Measurements from ENCODE around the gene KRT26. TPM values are rescaled to one million over a fixed set of nuclear protein-coding genes. Genes with fewer than 3 reads are reported as not detected.

The KRT26 gene
- polyA plus RNA-seq, 1 donor, result not detected

- WGBS (ENCODE audit: insufficient coverage, low lambda C conversion rate), result 92% methylated on average over 2 of the region's 10 CpGs
- no peak for DNase-seq
- no peaks in the 10 kb centered on the region for H3K36me3 ChIP-seq (ENCODE audit: control insufficient read depth, insufficient read depth, low read length)
- H3K27me3 ChIP-seq (ENCODE audit: control insufficient read depth, insufficient read depth, low read length), result peaks cover 31% of the 10 kb centered on the region
- no peaks in the 10 kb centered on the region for H3K9me3 ChIP-seq (ENCODE audit: control insufficient read depth, low read depth, low read length)
- H3K27ac ChIP-seq (ENCODE audit: low read length), result no peak overlapping the region
- H3K4me1 ChIP-seq (ENCODE audit: control insufficient read depth, insufficient read depth, low read length), result no peaks in the 10 kb centered on the region
- no peak overlapping the region for H3K4me3 ChIP-seq (ENCODE audit: low read length)
Measured at GRCh38 chr17:40795019-40795667, 23.1 kb upstream of the KRT26 start.

GRCh38 chr17:40794466-40794865 is 22.5 kb upstream of the KRT26 start:
- 100% methylated on average over 1 of the region's 2 CpGs for WGBS (ENCODE audit: insufficient coverage, low lambda C conversion rate)
- H3K36me3 ChIP-seq (ENCODE audit: control insufficient read depth, insufficient read depth, low read length), result no peaks in the 10 kb centered on the region
- no peak overlapping the region for H3K27ac ChIP-seq (ENCODE audit: low read length)
- H3K4me3 ChIP-seq (ENCODE audit: low read length), result no peak overlapping the region
- H3K9me3 ChIP-seq (ENCODE audit: control insufficient read depth, low read depth, low read length), result no peaks in the 10 kb centered on the region
- H3K4me1 ChIP-seq (ENCODE audit: control insufficient read depth, insufficient read depth, low read length), result no peaks in the 10 kb centered on the region
- peaks cover 28% of the 10 kb centered on the region for H3K27me3 ChIP-seq (ENCODE audit: control insufficient read depth, insufficient read depth, low read length)
- no peak for DNase-seq

- WGBS (ENCODE audit: insufficient coverage, low lambda C conversion rate), result 83% methylated on average over 1 of the region's 10 CpGs
- no peaks in the 10 kb centered on the region for H3K36me3 ChIP-seq (ENCODE audit: control insufficient read depth, insufficient read depth, low read length)
- no peaks in the 10 kb centered on the region for H3K4me1 ChIP-seq (ENCODE audit: control insufficient read depth, insufficient read depth, low read length)
- H3K9me3 ChIP-seq (ENCODE audit: control insufficient read depth, low read depth, low read length), result no peaks in the 10 kb centered on the region
- H3K27me3 ChIP-seq (ENCODE audit: control insufficient read depth, insufficient read depth, low read length), result peaks cover 27% of the 10 kb centered on the region
- no peak overlapping the region for H3K27ac ChIP-seq (ENCODE audit: low read length)
- no peak overlapping the region for H3K4me3 ChIP-seq (ENCODE audit: low read length)
- DNase-seq, result no peak
Measured at GRCh38 chr17:40793832-40794231, 21.8 kb upstream of the KRT26 start.

- WGBS (ENCODE audit: insufficient coverage, low lambda C conversion rate), result 63% methylated on average over 2 of the region's 6 CpGs
- no peak overlapping the region for H3K27ac ChIP-seq (ENCODE audit: low read length)
- H3K36me3 ChIP-seq (ENCODE audit: control insufficient read depth, insufficient read depth, low read length), result no peaks in the 10 kb centered on the region
- H3K27me3 ChIP-seq (ENCODE audit: control insufficient read depth, insufficient read depth, low read length), result peaks cover 22% of the 10 kb centered on the region
- H3K4me1 ChIP-seq (ENCODE audit: control insufficient read depth, insufficient read depth, low read length), result no peaks in the 10 kb centered on the region
- no peak overlapping the region for H3K4me3 ChIP-seq (ENCODE audit: low read length)
- H3K9me3 ChIP-seq (ENCODE audit: control insufficient read depth, low read depth, low read length), result no peaks in the 10 kb centered on the region
- peak in 1 of 2 donors; percentile 20 for DNase-seq
Measured at GRCh38 chr17:40791787-40792436, 19.9 kb upstream of the KRT26 start.

- H3K4me1 ChIP-seq (ENCODE audit: control insufficient read depth, insufficient read depth, low read length), result no peaks in the 10 kb centered on the region
- no peak for DNase-seq
- no CpG with 5 or more reads among the region's 1 CpG for WGBS (ENCODE audit: insufficient coverage, low lambda C conversion rate)
Measured at GRCh38 chr17:40791111-40791510, 19.1 kb upstream of the KRT26 start.

GRCh38 chr17:40782450-40782849 is 10.4 kb upstream of the KRT26 start, which contains the start of gene KRT27:
Gene KRT27 (minus strand): TSS chr17:40782550. CDS start chr17:40782493, 57 bp downstream.
- H3K27ac ChIP-seq (ENCODE audit: low read length), result no peak within 1 kb of the TSS
- no CpG with 5 or more reads among the region's 4 CpGs for WGBS (ENCODE audit: insufficient coverage, low lambda C conversion rate)
- H3K36me3 ChIP-seq (ENCODE audit: control insufficient read depth, insufficient read depth, low read length), result no peaks in the 10 kb centered on the region
- H3K9me3 ChIP-seq (ENCODE audit: control insufficient read depth, low read depth, low read length), result peaks cover 3% of the 10 kb centered on the region
- peaks cover 23% of the 10 kb centered on the region for H3K27me3 ChIP-seq (ENCODE audit: control insufficient read depth, insufficient read depth, low read length)
- no peak for DNase-seq
- no peaks in the 10 kb centered on the region for H3K4me1 ChIP-seq (ENCODE audit: control insufficient read depth, insufficient read depth, low read length)
- no peak within 1 kb of the TSS for H3K4me3 ChIP-seq (ENCODE audit: low read length)

More at GRCh38 chr17:40791111-40791510, 19.1 kb upstream of the KRT26 start:
- no peak overlapping the region for H3K27ac ChIP-seq (ENCODE audit: low read length)
- no peak overlapping the region for H3K4me3 ChIP-seq (ENCODE audit: low read length)
- H3K36me3 ChIP-seq (ENCODE audit: control insufficient read depth, insufficient read depth, low read length), result no peaks in the 10 kb centered on the region
- peaks cover 15% of the 10 kb centered on the region for H3K27me3 ChIP-seq (ENCODE audit: control insufficient read depth, insufficient read depth, low read length)
- no peaks in the 10 kb centered on the region for H3K9me3 ChIP-seq (ENCODE audit: control insufficient read depth, low read depth, low read length)

GRCh38 chr17:40779181-40779909 is 7.3 kb upstream of the KRT26 start:
- peak overlapping the region; percentile 11 for H3K4me3 ChIP-seq (ENCODE audit: low read length)
- WGBS (ENCODE audit: insufficient coverage, low lambda C conversion rate), result 72% methylated on average over 2 of the region's 37 CpGs

GRCh38 chr17:40778461-40778860 is 6.5 kb upstream of the KRT26 start:
- Histone ChIP-seq H3K27me3 (ENCODE audit: control insufficient read depth, insufficient read depth, low read length) (peaks cover 35% of the 10 kb centered on the region), H3K27ac (ENCODE audit: low read length) (no peak overlapping the region), H3K9me3 (ENCODE audit: control insufficient read depth, low read depth, low read length) (peaks cover 3% of the 10 kb centered on the region), H3K4me3 (ENCODE audit: low read length) (no peak overlapping the region), H3K36me3 (ENCODE audit: control insufficient read depth, insufficient read depth, low read length) (no peaks in the 10 kb centered on the region), H3K4me1 (ENCODE audit: control insufficient read depth, insufficient read depth, low read length) (no peaks in the 10 kb centered on the region)
- DNase-seq, result no peak
- no CpG with 5 or more reads among the region's 5 CpGs for WGBS (ENCODE audit: insufficient coverage, low lambda C conversion rate)

More at GRCh38 chr17:40779181-40779909, 7.3 kb upstream of the KRT26 start:
- Histone ChIP-seq H3K9me3 (ENCODE audit: control insufficient read depth, low read depth, low read length) (peaks cover 3% of the 10 kb centered on the region), H3K27ac (ENCODE audit: low read length) (no peak overlapping the region), H3K27me3 (ENCODE audit: control insufficient read depth, insufficient read depth, low read length) (peaks cover 35% of the 10 kb centered on the region), H3K4me1 (ENCODE audit: control insufficient read depth, insufficient read depth, low read length) (no peaks in the 10 kb centered on the region), H3K36me3 (ENCODE audit: control insufficient read depth, insufficient read depth, low read length) (no peaks in the 10 kb centered on the region)
- peak; percentile 44 to 67 for DNase-seq

- DNase-seq, result no peak
- peaks cover 35% of the 10 kb centered on the region for H3K27me3 ChIP-seq (ENCODE audit: control insufficient read depth, insufficient read depth, low read length)
- no peak overlapping the region for H3K27ac ChIP-seq (ENCODE audit: low read length)
- H3K4me1 ChIP-seq (ENCODE audit: control insufficient read depth, insufficient read depth, low read length), result no peaks in the 10 kb centered on the region
- 100% methylated on average over 1 of the region's 3 CpGs for WGBS (ENCODE audit: insufficient coverage, low lambda C conversion rate)
- H3K4me3 ChIP-seq (ENCODE audit: low read length), result no peak overlapping the region
- H3K9me3 ChIP-seq (ENCODE audit: control insufficient read depth, low read depth, low read length), result peaks cover 3% of the 10 kb centered on the region
- no peaks in the 10 kb centered on the region for H3K36me3 ChIP-seq (ENCODE audit: control insufficient read depth, insufficient read depth, low read length)
Measured at GRCh38 chr17:40777971-40778370, 6.0 kb upstream of the KRT26 start.

GRCh38 chr17:40777459-40777858 is 5.5 kb upstream of the KRT26 start:
- Histone ChIP-seq H3K9me3 (ENCODE audit: control insufficient read depth, low read depth, low read length) (peaks cover 3% of the 10 kb centered on the region), H3K36me3 (ENCODE audit: control insufficient read depth, insufficient read depth, low read length) (no peaks in the 10 kb centered on the region), H3K4me1 (ENCODE audit: control insufficient read depth, insufficient read depth, low read length) (no peaks in the 10 kb centered on the region), H3K27me3 (ENCODE audit: control insufficient read depth, insufficient read depth, low read length) (peaks cover 35% of the 10 kb centered on the region), H3K4me3 (ENCODE audit: low read length) (no peak overlapping the region), H3K27ac (ENCODE audit: low read length) (no peak overlapping the region)
- 100% methylated on average over 1 of the region's 7 CpGs for WGBS (ENCODE audit: insufficient coverage, low lambda C conversion rate)
- DNase-seq, result no peak

Measured in large intestine (tissue), 3 donors.